NCI-H2227 (cell line): ENCODE results near the gene PPP1R10.

Experiments used
- DNase-seq: peaks from one replicate; lab custom pipeline; 2025; ENCODE audit not compliant: unreplicated experiment; lab: John Stamatoyannopoulos, UW

Gene PPP1R10

DNA sequence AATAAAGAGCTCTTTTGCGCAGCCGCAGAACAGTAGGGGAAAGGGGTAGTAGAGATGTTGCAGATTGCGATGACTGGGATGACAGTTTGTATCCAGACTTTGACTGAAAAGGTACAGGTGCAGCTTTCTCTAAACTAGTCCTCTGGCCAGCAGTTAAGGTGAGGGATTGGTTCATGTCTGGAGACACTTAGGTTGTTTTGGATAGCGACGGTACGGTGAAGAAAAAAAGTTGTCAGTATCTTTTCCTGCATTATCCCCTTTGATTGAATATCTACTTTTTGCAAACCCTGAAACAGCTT lies 59.4 kb downstream of the PPP1R10 start:
- DNase-seq = no peak

DNA sequence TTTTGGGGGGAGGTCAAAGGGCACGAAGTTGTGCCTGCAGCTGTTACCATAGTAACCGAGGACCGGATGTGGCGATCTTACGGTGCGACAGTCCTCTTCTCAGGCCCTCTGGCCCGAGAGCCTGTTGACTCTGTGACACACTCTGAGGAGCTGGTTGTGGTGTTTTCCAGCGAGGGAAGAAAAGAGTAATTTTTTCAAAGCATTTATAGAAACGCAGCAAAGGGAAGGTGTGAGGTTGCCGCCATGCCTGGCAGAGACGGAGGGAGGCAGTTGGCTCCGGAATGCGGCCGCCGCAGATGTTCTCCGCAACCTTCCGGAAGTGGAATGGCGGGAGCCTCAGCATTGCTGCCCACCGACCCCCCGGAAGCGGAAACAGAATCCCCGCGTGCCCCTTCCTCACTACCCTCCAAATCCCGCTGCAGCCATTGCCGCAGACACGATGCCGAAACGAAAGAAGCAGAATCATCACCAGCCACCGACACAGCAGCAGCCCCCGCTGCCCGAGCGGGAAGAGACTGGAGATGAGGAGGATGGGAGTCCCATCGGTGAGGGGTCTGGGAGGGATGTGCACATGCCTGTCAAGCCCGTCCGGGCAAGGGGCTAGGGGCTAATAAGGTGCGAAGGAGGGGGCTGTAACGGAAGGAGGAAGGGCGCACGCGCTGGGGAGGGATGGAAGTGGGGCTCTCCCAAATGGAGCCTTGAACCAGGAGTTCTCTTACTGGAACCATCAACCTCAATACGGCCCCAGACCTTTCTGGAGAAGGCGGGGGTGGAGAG lies 59.9 kb downstream of the PPP1R10 start, which contains the start of gene PRR3:
TSS of gene PRR3 (plus strand) at position 390 of the 777 bp plus-strand sequence. CDS start at position 440, 50 bp downstream.
- DNase-seq = peak; percentile 93

DNA sequence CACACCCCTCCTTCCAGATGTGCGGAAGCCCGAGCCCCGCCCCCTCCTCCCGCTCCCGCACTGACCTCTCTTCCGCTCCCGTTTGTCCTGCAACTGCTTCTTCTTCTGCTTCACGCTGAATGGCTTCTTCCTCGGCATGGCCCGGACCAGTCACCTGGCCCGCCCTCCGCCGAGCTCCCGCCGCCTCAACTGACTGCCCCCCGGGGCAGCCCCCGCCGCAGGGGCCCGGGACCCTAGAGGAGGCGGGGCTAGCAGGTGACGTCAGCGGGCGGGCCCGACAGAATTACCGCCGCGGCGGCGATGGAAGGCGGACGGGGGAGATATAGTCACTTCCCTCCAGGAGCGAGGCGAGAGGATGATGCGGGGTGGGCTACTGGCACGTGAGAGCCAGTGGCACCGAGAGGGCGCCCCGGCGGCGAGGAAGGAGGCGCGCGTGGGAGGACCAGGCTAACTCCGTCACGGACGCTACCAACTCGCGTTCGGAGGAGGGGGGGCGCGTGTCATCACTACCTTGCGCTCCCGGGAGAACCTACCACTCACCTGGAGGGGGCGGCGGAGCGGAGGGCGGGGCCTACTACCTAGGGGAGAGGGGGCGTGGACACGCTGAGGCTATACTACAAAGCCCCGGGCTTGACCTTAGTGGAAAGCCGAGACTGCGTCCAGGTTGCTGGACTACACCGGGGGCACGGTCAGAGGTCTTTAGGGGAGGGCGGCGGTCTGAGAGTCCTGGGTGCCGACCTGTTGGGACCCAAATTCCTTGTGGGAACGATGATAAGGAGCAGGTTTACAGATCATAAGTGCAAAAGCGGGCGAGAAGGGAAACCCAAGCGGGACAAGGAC lies 60.8 kb downstream of the PPP1R10 start, which contains the start of gene GNL1:
TSS of gene GNL1 (minus strand) at position 424 of the 840 bp plus-strand sequence. CDS start at position 138, 286 bp downstream.
- DNase-seq = peak; percentile 96

DNA sequence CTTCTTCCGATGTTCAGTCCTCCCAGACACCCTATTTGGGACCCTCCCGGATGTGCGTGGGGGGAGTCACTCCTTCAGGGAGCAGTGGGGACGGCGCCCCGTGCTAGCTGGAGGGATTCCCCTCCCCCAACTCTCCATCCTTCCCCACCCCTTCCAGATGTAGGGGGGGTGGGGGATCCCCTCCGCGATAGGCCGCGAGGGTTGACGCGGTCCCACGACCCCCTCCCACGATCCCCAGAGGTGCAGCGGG lies 61.3 kb downstream of the PPP1R10 start:
- DNase-seq = no peak

DNA sequence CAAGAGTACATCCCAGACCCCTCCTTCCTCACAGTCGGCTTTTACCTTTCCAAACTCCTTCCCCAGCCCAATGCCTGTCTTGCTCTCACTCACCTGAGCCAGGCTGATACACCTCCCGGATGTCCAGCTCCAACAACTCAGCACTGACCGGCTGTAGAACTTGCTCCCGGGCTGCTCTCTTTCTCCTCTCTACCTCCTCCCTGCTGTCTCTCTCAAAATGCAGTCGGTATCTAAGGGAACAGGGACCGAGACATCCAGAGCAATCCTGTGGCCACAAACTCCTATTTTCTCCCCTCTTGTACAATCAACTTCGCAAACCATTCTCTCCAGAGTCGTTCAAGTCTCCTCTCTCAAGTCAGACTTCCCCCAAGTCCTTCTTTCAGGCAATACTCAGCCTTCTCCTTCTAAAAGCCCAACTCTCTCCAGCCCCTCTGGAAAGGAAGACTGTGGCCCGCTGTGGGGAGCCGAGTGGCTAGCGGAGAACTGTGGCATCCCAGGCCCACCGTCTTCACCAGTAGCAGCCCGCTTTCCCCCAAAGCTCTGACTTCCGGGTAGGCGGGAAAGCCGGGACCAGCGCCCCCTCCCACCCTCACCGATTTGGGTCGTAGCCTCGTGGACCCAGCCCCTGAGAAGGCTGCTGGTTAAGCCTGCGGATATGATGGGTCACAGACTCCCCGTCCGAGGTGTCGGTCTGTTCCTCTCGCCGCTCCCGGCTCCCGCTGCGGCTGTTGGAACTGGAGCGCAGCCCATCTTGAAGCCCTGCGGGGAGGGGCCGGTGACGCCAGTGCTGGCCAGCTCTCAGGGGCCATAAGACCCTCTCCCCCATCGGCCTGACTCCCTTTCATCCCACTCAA lies 61.9 kb downstream of the PPP1R10 start:
- peak; percentile 62 for DNase-seq

DNA sequence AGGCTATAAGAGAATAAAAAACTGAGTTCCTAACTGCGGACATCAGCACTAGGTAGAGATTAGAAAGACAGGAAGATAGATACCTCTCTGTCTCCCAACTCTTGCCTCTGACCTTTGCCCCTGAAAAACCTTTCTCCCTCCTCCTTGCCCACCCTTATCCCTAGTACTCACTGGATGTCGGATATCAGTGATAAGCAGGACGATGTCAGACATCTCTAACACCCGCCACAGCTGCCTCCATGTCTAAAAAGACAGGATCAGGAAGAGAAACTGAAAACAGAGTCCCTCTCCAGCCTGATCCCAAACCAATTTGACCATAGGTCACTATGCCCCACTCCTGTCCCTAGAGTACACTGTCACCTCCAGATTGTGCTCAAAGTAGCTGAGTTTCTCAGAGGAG lies 62.6 kb downstream of the PPP1R10 start:
- no peak for DNase-seq
